AG04449 (cell line): ENCODE measurements around the gene GPN3.

Source experiments
- CTCF ChIA-PET: fragments of 350-600 bp; formaldehyde crosslinking; extraction: SDS; loops from one replicate; lab custom pipeline; 2021; ENCODE audit warnings: antibody characterized with exemption; lab: Yijun Ruan, JAX
- POLR2A ChIA-PET: fragments of 400-600, 350-600 bp; formaldehyde crosslinking; extraction: SDS; loops from one replicate; lab custom pipeline; 2020; ENCODE audit warnings: antibody characterized with exemption, inconsistent platforms; lab: Yijun Ruan, JAX
- DNase-seq: peaks from one replicate; pipeline ENCODE4 v3.0.0-alpha.2; 2010; ENCODE audit warnings: low read depth, low spot score
- H3K4me3 ChIP-seq: 2 replicates; pipeline ENCODE4 v1.5.1; 2011; ENCODE audit warnings: low read depth, mild to moderate bottlenecking, control low read depth, low read length
- CTCF ChIP-seq: IDR thresholded peaks from one replicate; pipeline ENCODE4 v1.5.1; 2011; ENCODE audit warnings: mild to moderate bottlenecking, moderate library complexity, low read length, control low read depth, inconsistent platforms; ENCODE audit not compliant: insufficient read depth; ENCODE audit errors: missing control alignments

Gene GPN3

GRCh38 chr12:110503432-110503831, 35.4 kb upstream of the GPN3 start:
- ChIA-PET POLR2A (no interaction called here), CTCF (interaction anchor here (1.0 to 26.6 kb wide), 3 partner anchors 9 to 98 kb away, joined by 3 to 671 read pairs (median 7); no protein-coding TSS in a partner anchor)
- no peak for DNase-seq
- no peak overlapping the region for H3K4me3 ChIP-seq
- no peak for TF ChIP-seq CTCF

- ChIA-PET POLR2A (interaction anchor here (1.0 kb wide), 1 partner anchor 34 kb away, joined by 4 read pairs; the partner anchor contains the start of gene GPN3), CTCF (interaction anchor here (0.7 to 26.6 kb wide), 5 partner anchors 11 to 99 kb away, joined by 3 to 671 read pairs (median 3); partner anchors contain the start of gene ARPC3)
- DNase-seq, result peak; percentile 89
- TF ChIP-seq CTCF, result no peak
- peak within 1 kb of the TSS; percentile 96 for H3K4me3 ChIP-seq
These were observed 34.0 kb upstream of the GPN3 start, which contains the start of the genes RAD9B and VPS29 for GRCh38 chr12:110501752-110502738. RAD9B (plus strand) TSS chr12:110502331; CDS start chr12:110502338, 7 bp downstream. VPS29 (minus strand) TSS chr12:110502111; CDS start chr12:110502051, 60 bp downstream.

- no peak for DNase-seq
- peak overlapping the region; percentile 96 for H3K4me3 ChIP-seq
- ChIA-PET POLR2A (interaction anchor here (1.5 kb wide), 1 partner anchor 33 kb away, joined by 4 read pairs; the partner anchor contains the start of genes FAM216A and GPN3), CTCF (interaction anchor here (0.6 to 26.6 kb wide), 5 partner anchors 9 to 100 kb away, joined by 3 to 671 read pairs (median 4); partner anchors contain the start of genes FAM216A and GPN3)
- no peak for TF ChIP-seq CTCF
These were observed 33.3 kb upstream of the GPN3 start for GRCh38 chr12:110501399-110501751.

- ChIA-PET POLR2A (no interaction called here), CTCF (interaction anchor here (1.5 to 26.6 kb wide), 4 partner anchors 14 to 102 kb away, joined by 5 to 671 read pairs (median 12); partner anchors contain the start of genes ARPC3, FAM216A and GPN3)
- no peak for TF ChIP-seq CTCF
- no peak overlapping the region for H3K4me3 ChIP-seq
- no peak for DNase-seq
These were observed 31.1 kb upstream of the GPN3 start for GRCh38 chr12:110498984-110499706.

GRCh38 chr12:110475426-110475825, 7.4 kb upstream of the GPN3 start:
- ChIA-PET POLR2A (no interaction called here), CTCF (interaction anchor here (1.3 to 4.0 kb wide), 2 partner anchors 119 to 126 kb away, joined by 5 to 20 read pairs; no protein-coding TSS in a partner anchor)
- no peak for TF ChIP-seq CTCF
- DNase-seq, result no peak
- H3K4me3 ChIP-seq, result no peak overlapping the region
